HG02885 (cell line): ENCODE measurements around the gene TCF4.

Experiments
- ATAC-seq: cut with Tn5 transposase; IDR thresholded peaks from one replicate; pipeline ENCODE4 v1.9.1; 2021; ENCODE audit warnings: mild to moderate bottlenecking; ENCODE audit not compliant: unreplicated experiment, poor library complexity

Gene TCF4

GRCh38 chr18:55252053-55252675 is 335.8 kb downstream of the TCF4 start:
- ATAC-seq: no peak

GRCh38 chr18:55251254-55251971 is 336.6 kb downstream of the TCF4 start:
- ATAC-seq: no peak

GRCh38 chr18:55250768-55251173 is 337.2 kb downstream of the TCF4 start:
- ATAC-seq: peak; percentile 36

GRCh38 chr18:55249550-55249949 is 338.4 kb downstream of the TCF4 start:
- ATAC-seq: peak; percentile 42

- peak; percentile 30 for ATAC-seq
Observed at GRCh38 chr18:55248495-55248894, 339.5 kb downstream of the TCF4 start.

GRCh38 chr18:55247032-55247431 is 341.0 kb downstream of the TCF4 start:
- no peak for ATAC-seq

GRCh38 chr18:55246278-55246677 is 341.7 kb downstream of the TCF4 start:
- peak; percentile 36 for ATAC-seq

- no peak for ATAC-seq
Observed at GRCh38 chr18:55245211-55245614, 342.8 kb downstream of the TCF4 start.

GRCh38 chr18:55244546-55244945 is 343.4 kb downstream of the TCF4 start:
- ATAC-seq: no peak

GRCh38 chr18:55243857-55244256 is 344.1 kb downstream of the TCF4 start:
- ATAC-seq: no peak

- ATAC-seq: no peak
Observed at GRCh38 chr18:55243255-55243654, 344.7 kb downstream of the TCF4 start.

- peak; percentile 58 for ATAC-seq
Observed at GRCh38 chr18:55240978-55241377, 347.0 kb downstream of the TCF4 start.

- no peak for ATAC-seq
Observed at GRCh38 chr18:55239740-55240139, 348.3 kb downstream of the TCF4 start.

- no peak for ATAC-seq
Observed at GRCh38 chr18:55237660-55238059, 350.3 kb downstream of the TCF4 start.

- peak; percentile 68 for ATAC-seq
Observed at GRCh38 chr18:55236150-55236931, 351.7 kb downstream of the TCF4 start.

- ATAC-seq: no peak
Observed at GRCh38 chr18:55235094-55235461, 352.9 kb downstream of the TCF4 start.

- peak; percentile 71 for ATAC-seq
Observed at GRCh38 chr18:55234366-55235093, 353.5 kb downstream of the TCF4 start.

- no peak for ATAC-seq
Observed at GRCh38 chr18:55233857-55234256, 354.1 kb downstream of the TCF4 start.

GRCh38 chr18:55232506-55232905 is 355.5 kb downstream of the TCF4 start:
- no peak for ATAC-seq

- ATAC-seq: no peak
Observed at GRCh38 chr18:55229682-55230081, 358.3 kb downstream of the TCF4 start.

GRCh38 chr18:55228707-55229106 is 359.3 kb downstream of the TCF4 start:
- no peak for ATAC-seq
